SW 1271 (cell line): ENCODE results near the gene APOOL.

Experiments
- DNase-seq, 2 experiments: peaks; one replicate each; lab custom pipeline; 2025; lab: John Stamatoyannopoulos, UW

Gene APOOL

DNA sequence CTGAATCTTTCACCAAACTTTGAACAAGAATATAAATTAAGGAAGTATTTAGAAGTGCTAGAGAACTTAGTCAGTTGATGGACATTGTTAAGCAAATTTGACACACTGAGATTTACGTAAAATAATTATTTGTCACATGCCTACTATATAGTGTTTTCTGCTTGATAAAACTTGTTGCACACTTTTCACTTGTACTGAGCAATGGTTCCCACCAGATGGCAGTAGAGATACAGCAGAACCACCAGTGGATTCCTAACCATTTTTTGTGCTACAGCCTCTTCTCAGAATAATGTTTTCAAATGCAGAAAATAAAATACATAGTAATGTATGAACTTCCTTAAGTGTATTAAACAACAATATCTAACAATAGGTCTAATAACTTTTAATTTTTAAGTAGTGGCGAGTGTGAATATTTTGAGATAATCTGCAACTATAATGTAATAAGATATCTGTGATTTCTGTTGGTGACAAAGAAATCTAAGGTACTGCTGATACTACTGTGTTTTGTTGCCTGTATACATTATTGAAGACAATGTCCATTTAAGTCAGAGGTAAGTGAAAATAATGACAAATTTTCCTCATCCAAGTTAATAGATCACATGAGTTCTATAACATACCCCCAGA is 81.2 kb downstream of the APOOL start:
- no peak for DNase-seq

DNA sequence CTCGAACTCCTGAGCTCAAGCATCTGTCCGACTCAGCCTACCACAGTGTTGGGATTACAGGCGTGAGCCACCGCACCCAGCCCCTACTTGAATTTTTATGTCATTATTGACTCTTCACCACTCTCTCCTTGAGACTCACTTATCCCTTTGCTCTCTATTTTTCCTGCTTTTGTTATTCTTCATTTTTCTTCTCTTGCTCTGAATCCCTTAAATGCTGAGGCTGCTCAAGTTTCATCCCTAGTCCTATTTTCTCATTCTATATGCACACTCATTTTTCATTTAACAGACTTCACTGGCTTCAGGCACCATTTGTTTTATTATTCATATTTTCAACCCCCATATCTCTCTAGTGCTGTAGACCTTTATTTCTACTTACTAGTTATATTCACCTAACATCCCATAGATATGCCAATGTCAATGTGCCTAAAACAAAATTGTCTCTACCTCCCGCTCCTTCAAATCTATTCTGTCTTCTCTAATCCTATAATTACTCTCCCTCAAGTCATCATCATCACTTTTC is 85.7 kb downstream of the APOOL start:
- no peak for DNase-seq

- DNase-seq = no peak
These were observed 103.7 kb downstream of the APOOL start for GRCh38 chrX:85107407-85107806.

DNA sequence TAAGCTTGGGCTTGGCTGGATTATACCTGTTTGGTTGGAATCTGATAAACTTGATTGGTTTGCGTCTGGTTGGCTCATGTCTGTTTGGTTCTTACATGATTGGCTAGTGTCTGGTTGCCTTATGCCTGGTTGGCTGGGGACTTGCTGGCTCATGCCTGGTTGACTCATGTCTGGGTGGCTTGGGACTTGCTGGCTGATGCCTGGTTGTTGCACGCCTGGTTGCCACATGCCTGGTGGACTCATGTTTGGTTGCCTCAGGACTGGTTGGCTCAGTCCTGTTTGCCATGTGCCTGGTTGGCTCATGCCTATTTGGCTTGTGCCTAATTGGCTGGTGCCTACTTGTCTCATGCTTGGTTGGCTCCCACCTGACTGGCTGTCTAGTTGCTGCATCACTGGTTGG is 104.5 kb downstream of the APOOL start:
- DNase-seq = no peak

- no peak for DNase-seq
These were observed 105.6 kb downstream of the APOOL start for GRCh38 chrX:85109235-85109634.

DNA sequence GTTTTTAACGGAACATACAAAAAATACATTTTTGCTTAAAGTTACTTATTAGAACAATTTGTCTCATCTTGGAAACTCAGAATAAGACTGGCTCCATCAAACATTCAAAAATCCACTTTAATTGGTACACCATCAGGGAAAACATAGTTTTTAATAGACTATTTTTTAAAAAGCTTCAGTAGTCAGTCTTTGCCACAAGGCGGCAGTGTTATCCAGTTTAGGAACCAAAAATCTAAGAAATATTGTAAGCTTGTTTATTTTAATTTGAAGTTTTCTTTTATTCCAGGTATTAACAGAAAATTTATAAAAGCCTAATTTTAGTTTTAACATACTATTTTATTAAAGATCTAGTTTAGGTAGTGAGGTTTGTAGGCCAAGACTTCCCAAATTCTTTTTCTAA is 107.7 kb downstream of the APOOL start:
- DNase-seq = peak in 1 of 2 experiments; percentile 1

DNA sequence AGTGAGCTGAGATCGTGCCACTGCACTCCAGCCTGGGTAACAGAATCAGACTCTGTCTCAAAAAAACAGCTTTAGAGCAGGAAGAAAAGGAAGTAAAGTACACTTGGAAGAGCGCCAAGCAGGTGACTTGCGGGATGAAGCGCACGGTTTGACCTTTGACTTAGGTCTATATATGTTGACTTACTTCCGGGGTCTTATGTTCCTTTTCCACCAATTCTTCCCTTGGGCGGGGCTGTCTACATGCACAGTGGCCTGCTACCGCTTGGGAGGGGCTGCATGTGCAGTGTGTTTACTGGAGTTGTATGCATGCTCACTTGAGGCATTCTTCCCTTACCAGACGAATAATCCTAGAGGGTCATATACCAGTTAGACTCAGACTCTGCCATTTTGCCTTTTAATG is 108.6 kb downstream of the APOOL start:
- DNase-seq = no peak

GRCh38 chrX:85113746-85114145 is 110.1 kb downstream of the APOOL start:
- DNase-seq = no peak

GRCh38 chrX:85114171-85114570 is 110.5 kb downstream of the APOOL start:
- DNase-seq = no peak

DNA sequence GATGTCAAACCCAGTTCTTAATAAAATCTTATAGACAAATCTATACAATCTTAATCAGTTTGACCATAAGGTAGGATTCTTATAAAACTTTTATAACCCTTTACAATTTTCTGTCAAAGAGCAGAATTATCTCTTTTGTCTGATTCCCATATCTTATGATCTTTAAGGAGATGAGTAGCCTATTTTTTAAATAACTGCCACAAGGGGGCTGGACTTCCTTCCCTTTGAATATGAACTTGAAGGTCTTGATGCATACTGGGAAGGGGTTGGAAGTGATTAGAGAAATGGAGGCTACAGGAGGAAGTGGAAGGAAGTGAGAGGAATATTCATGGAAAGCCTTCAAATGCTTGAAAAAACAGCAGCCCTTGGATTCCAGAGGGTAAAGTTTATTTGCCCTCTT is 111.1 kb downstream of the APOOL start:
- no peak for DNase-seq

GRCh38 chrX:85115252-85115651 is 111.6 kb downstream of the APOOL start:
- no peak for DNase-seq

DNA sequence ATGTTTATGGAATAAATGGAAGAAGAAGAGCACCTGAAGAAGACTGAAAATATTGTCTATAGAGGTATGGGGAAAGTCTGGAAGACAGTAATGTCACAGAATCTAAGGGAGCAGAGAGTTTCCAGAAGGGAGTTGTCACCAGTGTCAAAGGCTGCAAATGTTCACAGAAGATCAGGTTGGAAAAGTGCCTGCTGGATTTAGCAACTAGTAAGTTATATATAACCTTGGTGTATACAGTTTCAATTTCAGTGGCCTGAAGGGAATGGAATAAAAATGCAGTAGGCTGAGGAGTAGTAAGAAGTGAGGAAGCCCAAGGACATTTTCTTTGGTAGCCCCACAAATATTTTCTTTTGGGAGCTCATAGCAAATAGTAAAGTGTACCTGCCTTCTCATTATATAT is 132.7 kb downstream of the APOOL start:
- no peak for DNase-seq

DNA sequence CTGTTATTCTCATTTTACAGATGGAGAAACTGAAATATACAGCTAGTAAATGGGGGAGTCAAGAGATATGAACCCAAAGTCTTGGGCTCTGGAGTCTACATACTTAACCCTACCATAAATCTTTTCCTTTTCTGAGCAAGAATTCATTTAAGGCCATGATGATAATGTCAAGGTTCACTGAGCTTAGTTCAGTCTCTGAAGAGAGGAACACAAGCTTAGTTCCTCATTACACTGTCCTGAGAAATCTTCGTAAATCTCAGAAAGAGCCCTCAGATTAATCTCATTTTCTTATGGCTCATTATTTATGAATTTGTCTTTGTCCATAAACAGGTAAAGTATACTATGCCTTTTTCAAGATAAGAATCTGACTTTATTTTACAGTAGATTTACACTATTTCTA is 135.7 kb downstream of the APOOL start:
- no peak for DNase-seq

GRCh38 chrX:85140964-85141363 is 137.3 kb downstream of the APOOL start:
- no peak for DNase-seq
